HCT116 (cell line): Measurements from ENCODE around the gene CKM. TPM values are rescaled to one million over a fixed set of nuclear protein-coding genes. Genes with fewer than 3 reads are reported as not detected.

Experiments
- ATAC-seq: fragments of 200-7000 bp; cut with Tn5 transposase; 2 replicates; pipeline ENCODE4 v1.9.1; 2020; ENCODE audit warnings: mild to moderate bottlenecking, moderate library complexity
- BruUV-seq: library from RNA; stranded (reverse); fragments of 400-500 nt; replicated peaks from 2 replicates; lab custom pipeline; 2021; lab: Mats Ljungman, UMichigan
- CTCF ChIA-PET: fragments of 300-600 bp; sonication (Branson Sonifier 250); formaldehyde crosslinking; loops from one replicate; lab custom pipeline; 2021; ENCODE audit warnings: antibody characterized with exemption; lab: Charles Lee
- POLR2A ChIA-PET: fragments of 300-600, 350-600 bp; sonication (Branson Sonifier 250); formaldehyde crosslinking; loops from one replicate; lab custom pipeline; 2021; ENCODE audit warnings: antibody characterized with exemption; lab: Charles Lee
- RAD21 ChIA-PET, 2 experiments: fragments of 300-600 bp; sonication (Branson Sonifier 250); formaldehyde crosslinking; loops; one replicate each; lab custom pipeline; 2023; ENCODE audit warnings: low total read pairs in 2 of 2; ENCODE audit not compliant: uncharacterized antibody in 2 of 2, unreplicated experiment in 2 of 2, low non-redundant PET in 1 of 2; lab: Charles Lee
- DNase-seq: peaks from one replicate; pipeline ENCODE4 v3.0.0-alpha.2; 2010; ENCODE audit warnings: low read depth, low spot score
- H2AFZ ChIP-seq: fragments of 200-600 bp; shearing (Covaris generic), sonication (generic); 2 replicates; pipeline ENCODE4 v1.6.1; 2017; ENCODE audit warnings: low read depth, mixed run types, mixed read lengths, antibody characterized with exemption, low read length; ENCODE audit not compliant: poor library complexity, severe bottlenecking
- H3K27ac ChIP-seq: 2 replicates; pipeline ENCODE4 v1.5.1; 2012; ENCODE audit warnings: low read depth, low read length
- H3K27me3 ChIP-seq: fragments of 200-600 bp; sonication (generic); 2 replicates; pipeline ENCODE4 v1.6.1; 2016; ENCODE audit warnings: mixed run types, low read length, mixed read lengths; ENCODE audit not compliant: insufficient read depth
- H3K36me3 ChIP-seq, 2 experiments: fragments of 200-500 bp in 1 of 2; fragments of 200-600 bp in 1 of 2; sonication (Bioruptor generic) in 1 of 2; sonication (generic) in 1 of 2; 2 replicates each; pipeline versions ENCODE4 v1.5.1 to v1.6.1; 2014 to 2016; ENCODE audit warnings: low read length in 2 of 2, inconsistent platforms in 1 of 2, mixed read lengths in 1 of 2, mixed run types in 1 of 2; ENCODE audit not compliant: insufficient read depth in 2 of 2, control insufficient read depth in 1 of 2
- H3K4me1 ChIP-seq, 2 experiments: fragments of 200-600 bp in 1 of 2; sonication (generic) in 1 of 2; 2 replicates each; pipeline versions ENCODE4 v1.5.1 to v1.6.1; 2012 to 2017; ENCODE audit warnings: low read length in 2 of 2, inconsistent platforms in 1 of 2, mild to moderate bottlenecking in 1 of 2, mixed read lengths in 1 of 2, mixed run types in 1 of 2, moderate library complexity in 1 of 2; ENCODE audit not compliant: insufficient read depth in 2 of 2, control insufficient read depth in 1 of 2
- H3K4me2 ChIP-seq: fragments of 200-600 bp; sonication (generic); 2 replicates; pipeline ENCODE4 v1.6.1; 2017; ENCODE audit warnings: mixed run types, low read length, mixed read lengths
- H3K4me3 ChIP-seq, 2 experiments: fragments of 200-600 bp in 1 of 2; sonication (generic) in 1 of 2; replicated peaks in 1 of 2; 2 replicates each; pipeline ENCODE4 v1.5.1; 2011 to 2016; ENCODE audit warnings: low read length in 2 of 2, control low read depth in 1 of 2, low read depth in 1 of 2, mild to moderate bottlenecking in 1 of 2, mixed read lengths in 1 of 2, mixed run types in 1 of 2
- H3K79me2 ChIP-seq: fragments of 200-600 bp; sonication (generic); 2 replicates; pipeline ENCODE4 v1.6.1; 2017; ENCODE audit warnings: mild to moderate bottlenecking, mixed run types, low read length, moderate library complexity, mixed read lengths; ENCODE audit not compliant: insufficient read depth
- H3K9ac ChIP-seq: fragments of 200-600 bp; sonication (generic); 2 replicates; pipeline ENCODE4 v1.6.1; 2016; ENCODE audit warnings: low read length, mixed read lengths
- H3K9me2 ChIP-seq: fragments of 200-600 bp; sonication (generic), shearing (Covaris generic); 2 replicates; pipeline ENCODE4 v1.6.1; 2017; ENCODE audit warnings: mixed run types, mild to moderate bottlenecking, moderate library complexity; ENCODE audit not compliant: insufficient read depth
- H3K9me3 ChIP-seq, 2 experiments: fragments of 200-500 bp in 1 of 2; fragments of 200-600 bp in 1 of 2; sonication (Bioruptor generic) in 1 of 2; sonication (generic) in 1 of 2; 2 replicates each; pipeline ENCODE4 v1.6.1; 2014 to 2017; ENCODE audit warnings: low read length in 2 of 2, mixed read lengths in 2 of 2, inconsistent platforms in 1 of 2, low read depth in 1 of 2, mild to moderate bottlenecking in 1 of 2, mixed run types in 1 of 2, moderate library complexity in 1 of 2; ENCODE audit not compliant: control insufficient read depth in 1 of 2, insufficient read depth in 1 of 2
- H4K20me1 ChIP-seq: fragments of 200-600 bp; sonication (generic), shearing (Covaris generic); 2 replicates; pipeline ENCODE4 v1.6.1; 2017; ENCODE audit warnings: mixed run types, mild to moderate bottlenecking, moderate library complexity; ENCODE audit not compliant: insufficient read depth
- ATF3 ChIP-seq: IDR thresholded peaks from 2 replicates; pipeline ENCODE4 v1.6.1; 2012
- EGR1 ChIP-seq: IDR thresholded peaks from 2 replicates; pipeline ENCODE4 v1.6.1; 2012; ENCODE audit warnings: low read depth
- ELF1 ChIP-seq: IDR thresholded peaks from 2 replicates; pipeline ENCODE4 v1.6.1; 2012; ENCODE audit warnings: low read depth, borderline replicate concordance
- EZH2 ChIP-seq: fragments of 200-600 bp; sonication (generic); IDR thresholded peaks from 2 replicates; pipeline ENCODE4 v1.6.1; 2017; ENCODE audit warnings: antibody characterized with exemption, mixed run types
- FOSL1 ChIP-seq: IDR thresholded peaks from 2 replicates; pipeline ENCODE4 v1.6.1; 2012; ENCODE audit warnings: low read depth
- JUND ChIP-seq: IDR thresholded peaks from 2 replicates; pipeline ENCODE4 v1.6.1; 2012
- POLR2A ChIP-seq: IDR thresholded peaks from 2 replicates; pipeline ENCODE4 v1.7.0; 2011; ENCODE audit warnings: borderline replicate concordance; ENCODE audit not compliant: insufficient read depth, insufficient read length; ENCODE audit errors: extremely low read depth
- POLR2AphosphoS5 ChIP-seq: IDR thresholded peaks from 2 replicates; pipeline ENCODE4 v1.6.1; 2011; ENCODE audit warnings: mild to moderate bottlenecking, low read depth, low read length, moderate library complexity
- RAD21 ChIP-seq: IDR thresholded peaks from 2 replicates; pipeline ENCODE4 v1.6.1; 2012; ENCODE audit warnings: low read depth, mild to moderate bottlenecking
- SIN3A ChIP-seq: IDR thresholded peaks from 2 replicates; pipeline ENCODE4 v1.6.1; 2012; ENCODE audit warnings: low read depth
- SP1 ChIP-seq: IDR thresholded peaks from 2 replicates; pipeline ENCODE4 v1.6.1; 2012; ENCODE audit warnings: low read depth
- SRF ChIP-seq: IDR thresholded peaks from 2 replicates; pipeline ENCODE4 v1.6.1; 2012; ENCODE audit warnings: low read depth
- TCF7L2 ChIP-seq: IDR thresholded peaks from 2 replicates; pipeline ENCODE4 v1.7.0; 2011; ENCODE audit warnings: borderline replicate concordance, inconsistent platforms; ENCODE audit not compliant: insufficient read depth, insufficient read length; ENCODE audit errors: extremely low read depth
- YY1 ChIP-seq: IDR thresholded peaks from 2 replicates; pipeline ENCODE4 v1.6.1; 2011; ENCODE audit warnings: low read length, low read depth, moderate library complexity, mild to moderate bottlenecking; ENCODE audit not compliant: insufficient replicate concordance; ENCODE audit errors: extremely low read depth
- ZNF274 ChIP-seq: fragments of 200-500 bp; sonication (Bioruptor generic); IDR thresholded peaks from 2 replicates; pipeline ENCODE4 v1.6.1; 2014; ENCODE audit warnings: mild to moderate bottlenecking, low read depth, low read length, inconsistent platforms
- intact Hi-C: fragments of 100-400 bp; cut with micrococcal nuclease; formaldehyde crosslinking; loops from 2 replicates; pipeline ENCODE4 v1.10.0; 2022
- total RNA-seq: library from RNA; stranded (reverse); gene quantifications from one replicate; pipeline ENCODE4 v1.2.1, GENCODE V29; 2021; ENCODE audit not compliant: unreplicated experiment
- TF ChIP-seq, protein P1 (sequence below): IDR thresholded peaks from 2 replicates; pipeline ENCODE4 v1.6.1; 2012
- TF ChIP-seq, protein P2 (sequence below): IDR thresholded peaks from 2 replicates; pipeline ENCODE4 v1.6.1; 2011; ENCODE audit warnings: mild to moderate bottlenecking, low read length, moderate library complexity; ENCODE audit not compliant: insufficient replicate concordance; ENCODE audit errors: extremely low read depth

The CKM gene
- total RNA-seq, 1 experiment from 2014 or later: not detected

GRCh38 chr19:45322311-45322710 lies 364 bp downstream of the CKM start:
- DNase-seq: no peak
- no peak overlapping the region for H3K4me3 ChIP-seq
- H3K9ac ChIP-seq: no peak overlapping the region
- POLR2A ChIA-PET: no interaction called here
- TF ChIP-seq SIN3A (no peak), ZNF274 (no peak), YY1 (no peak), TCF7L2 (no peak), EGR1 (no peak), JUND (no peak), SRF (no peak), ATF3 (no peak), EZH2 (no peak), SP1 (no peak), POLR2AphosphoS5 (no peak), ELF1 (no peak), FOSL1 (no peak), RAD21 (no peak), POLR2A (no peak)
- TF ChIP-seq, protein P1, sequence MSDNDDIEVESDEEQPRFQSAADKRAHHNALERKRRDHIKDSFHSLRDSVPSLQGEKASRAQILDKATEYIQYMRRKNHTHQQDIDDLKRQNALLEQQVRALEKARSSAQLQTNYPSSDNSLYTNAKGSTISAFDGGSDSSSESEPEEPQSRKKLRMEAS: no peak
- TF ChIP-seq, protein P2, sequence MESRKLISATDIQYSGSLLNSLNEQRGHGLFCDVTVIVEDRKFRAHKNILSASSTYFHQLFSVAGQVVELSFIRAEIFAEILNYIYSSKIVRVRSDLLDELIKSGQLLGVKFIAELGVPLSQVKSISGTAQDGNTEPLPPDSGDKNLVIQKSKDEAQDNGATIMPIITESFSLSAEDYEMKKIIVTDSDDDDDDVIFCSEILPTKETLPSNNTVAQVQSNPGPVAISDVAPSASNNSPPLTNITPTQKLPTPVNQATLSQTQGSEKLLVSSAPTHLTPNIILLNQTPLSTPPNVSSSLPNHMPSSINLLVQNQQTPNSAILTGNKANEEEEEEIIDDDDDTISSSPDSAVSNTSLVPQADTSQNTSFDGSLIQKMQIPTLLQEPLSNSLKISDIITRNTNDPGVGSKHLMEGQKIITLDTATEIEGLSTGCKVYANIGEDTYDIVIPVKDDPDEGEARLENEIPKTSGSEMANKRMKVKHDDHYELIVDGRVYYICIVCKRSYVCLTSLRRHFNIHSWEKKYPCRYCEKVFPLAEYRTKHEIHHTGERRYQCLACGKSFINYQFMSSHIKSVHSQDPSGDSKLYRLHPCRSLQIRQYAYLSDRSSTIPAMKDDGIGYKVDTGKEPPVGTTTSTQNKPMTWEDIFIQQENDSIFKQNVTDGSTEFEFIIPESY: no peak
- TF ChIP-seq, all 23 proteins: peak for 0
- Histone ChIP-seq H3K27me3 (no peaks in the 10 kb centered on the region), H3K36me3 (no peaks in the 10 kb centered on the region), H3K27ac (no peak overlapping the region; the same call in 1 of the 2 replicates), H3K79me2 (no peaks in the 10 kb centered on the region), H3K4me1 (peaks cover 23 to 29% of the 10 kb centered on the region in 2 experiments), H2AFZ (no peak overlapping the region), H3K9me3 (no peaks in the 10 kb centered on the region), H3K9me2 (no peaks in the 10 kb centered on the region), H4K20me1 (no peaks in the 10 kb centered on the region), H3K4me2 (no peak overlapping the region)
- RAD21 ChIA-PET: no interaction called here
- ATAC-seq: no peak
- BruUV-seq: no TSS peak
- CTCF ChIA-PET: no interaction called here
- intact Hi-C loops: no loop called here
